HuH-7.5 (cell line): ENCODE measurements around the gene RAPH1.
"Not testable (repeated sequence)": the region's sequence is repeated elsewhere in the genome, so short reads cannot be mapped to it uniquely, and the experiment has no call there.

ENCODE experiments used
- DNase-seq: peaks from one replicate; pipeline ENCODE4 v3.0.0; 2011; ENCODE audit warnings: low spot score

The RAPH1 gene

DNA sequence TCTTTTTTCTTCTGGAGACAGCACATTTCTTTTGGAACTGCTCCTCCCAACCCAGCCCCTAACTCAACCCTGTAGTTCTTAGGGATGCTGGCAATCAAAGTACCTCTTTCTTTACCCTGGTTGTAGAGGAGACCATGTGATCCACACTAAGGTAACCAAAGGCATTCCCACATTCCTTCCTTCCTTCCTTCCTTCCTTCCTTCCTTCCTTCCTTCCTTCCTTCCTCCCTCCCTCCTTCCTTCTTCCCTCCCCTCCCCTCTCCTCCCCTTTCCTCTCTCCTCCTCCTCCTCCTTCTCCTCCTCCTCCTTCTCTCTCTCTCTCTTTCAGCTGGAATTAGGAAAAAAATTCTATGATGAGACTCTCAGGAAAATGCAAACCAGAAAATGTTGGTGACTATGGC lies 13.8 kb upstream of the RAPH1 start:
- no peak for DNase-seq

- no peak for DNase-seq
Observed at GRCh38 chr2:203547356-203547755, 12.3 kb upstream of the RAPH1 start.

DNA sequence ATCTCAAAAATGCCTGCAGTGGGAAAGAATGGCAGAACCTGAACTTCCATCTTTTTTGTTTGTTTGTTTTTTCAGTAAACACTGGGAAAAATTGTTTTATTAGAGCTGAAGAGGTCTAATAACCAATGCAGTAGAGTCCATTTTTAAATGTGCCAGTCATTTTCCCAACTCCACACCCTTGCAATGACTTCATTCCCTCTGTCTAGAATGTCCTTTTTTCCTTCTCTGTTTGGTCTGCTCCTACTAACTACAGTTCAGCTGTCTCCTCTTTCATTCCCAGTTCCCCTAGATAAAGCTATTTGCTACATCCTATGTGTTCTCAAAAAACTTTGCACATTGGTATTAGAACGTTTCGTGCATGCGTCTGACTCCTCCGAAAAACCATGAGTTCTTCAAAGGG lies 9.3 kb upstream of the RAPH1 start:
- DNase-seq: no peak

- no peak for DNase-seq
Observed at GRCh38 chr2:203543898-203544328, 8.8 kb upstream of the RAPH1 start.

DNA sequence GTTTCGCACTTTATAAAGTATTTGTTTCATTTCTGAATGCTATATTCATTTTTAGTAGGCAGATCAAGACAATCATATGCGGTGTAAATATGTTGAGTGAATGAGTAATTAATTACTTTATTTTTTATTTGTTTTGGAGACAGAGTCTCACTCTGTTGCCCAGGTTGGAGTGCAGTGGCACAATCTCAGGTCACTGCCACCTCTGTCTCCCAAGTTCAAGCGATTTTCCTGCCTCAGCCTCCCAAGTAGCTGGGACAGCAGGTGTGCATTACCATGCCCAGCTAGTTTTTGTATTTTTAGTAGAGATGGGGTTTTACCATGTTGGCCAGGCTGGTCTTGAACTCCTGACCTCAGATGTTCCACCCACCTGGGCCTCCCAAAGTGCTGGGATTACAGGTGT lies 5.5 kb upstream of the RAPH1 start:
- not testable (repeated sequence) for DNase-seq

DNA sequence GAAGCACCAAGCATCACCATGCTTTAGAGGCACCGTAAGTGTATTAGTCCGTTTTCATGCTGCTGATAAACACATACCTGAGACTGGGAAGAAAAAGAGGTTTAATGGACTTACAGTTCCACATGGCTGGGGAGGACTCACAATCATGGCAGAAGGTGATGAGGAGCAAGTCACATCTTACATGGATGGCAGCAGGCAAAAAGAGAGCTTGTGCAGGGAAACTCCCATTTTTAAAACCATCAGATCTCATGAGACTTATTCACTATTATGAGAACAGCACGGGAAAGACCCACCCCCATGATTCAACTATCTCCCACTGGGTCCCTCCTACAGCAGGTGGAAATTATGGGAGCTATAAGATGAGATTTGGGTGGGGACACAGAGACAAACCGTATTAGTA lies 3.1 kb upstream of the RAPH1 start:
- not testable (repeated sequence) for DNase-seq

DNA sequence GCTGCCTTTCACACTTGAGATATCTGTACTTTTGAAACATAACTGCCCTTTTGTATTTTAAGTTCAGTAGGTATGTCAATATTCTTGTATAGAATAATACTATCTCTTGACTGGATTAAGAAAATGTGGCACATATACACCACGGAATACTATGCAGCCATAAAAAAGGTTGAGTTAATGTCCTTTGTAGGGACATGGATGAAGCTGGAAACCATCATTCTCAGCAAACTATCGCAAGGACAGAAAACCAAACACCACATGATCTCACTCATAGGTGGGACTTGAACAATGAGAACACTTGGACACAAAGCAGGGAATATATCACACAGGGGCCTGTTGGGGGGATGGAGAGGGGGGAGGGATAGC lies 1.5 kb upstream of the RAPH1 start:
- not testable (repeated sequence) for DNase-seq

- no peak for DNase-seq
Observed at GRCh38 chr2:203535784-203536585, 884 bp upstream of the RAPH1 start.

GRCh38 chr2:203534621-203535077 lies 452 bp downstream of the RAPH1 start:
- DNase-seq: peak; percentile 28

- DNase-seq: no peak
Observed at GRCh38 chr2:203533676-203534591, 1.2 kb downstream of the RAPH1 start.

- DNase-seq: peak; percentile 34
Observed at GRCh38 chr2:203532957-203533658, 2.0 kb downstream of the RAPH1 start.

GRCh38 chr2:203527719-203528118 lies 7.4 kb downstream of the RAPH1 start:
- no peak for DNase-seq

DNA sequence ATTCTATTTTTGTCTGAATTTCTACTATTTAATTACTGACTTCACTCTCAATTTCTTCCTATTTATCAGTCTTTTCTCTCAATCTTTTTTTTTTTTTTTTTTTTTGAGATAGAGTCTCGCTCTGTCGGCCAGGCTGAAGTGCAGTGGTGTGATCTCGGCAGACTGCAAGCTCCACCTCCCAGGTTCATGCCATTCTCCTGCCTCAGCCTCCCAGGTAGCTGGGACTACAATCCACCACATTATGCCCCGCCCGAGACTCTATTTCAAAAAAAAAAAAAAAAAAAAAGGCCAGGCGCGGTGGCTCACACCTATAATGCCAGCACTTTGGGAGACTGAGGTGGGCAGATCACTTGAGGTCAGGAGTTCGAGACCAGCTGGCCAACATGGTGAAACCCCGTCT lies 21.8 kb downstream of the RAPH1 start:
- not testable (repeated sequence) for DNase-seq

DNA sequence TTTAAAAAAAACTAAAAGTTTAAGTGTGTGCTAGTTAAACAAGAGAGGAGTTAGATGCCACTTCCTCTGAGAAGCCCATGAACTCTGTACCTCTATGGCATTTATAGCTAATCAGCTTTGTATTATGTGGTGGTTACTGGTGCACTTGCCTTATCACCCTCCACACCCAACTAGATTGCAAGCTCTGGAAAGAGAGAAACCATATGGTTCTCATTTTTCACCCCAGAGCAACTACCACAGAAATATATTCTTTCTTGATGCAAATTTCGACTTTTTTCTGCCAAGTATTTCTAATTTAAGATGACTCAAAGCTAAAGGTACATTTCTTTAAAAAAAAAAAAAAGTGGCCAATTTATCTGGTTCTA lies 24.2 kb downstream of the RAPH1 start:
- no peak for DNase-seq

DNA sequence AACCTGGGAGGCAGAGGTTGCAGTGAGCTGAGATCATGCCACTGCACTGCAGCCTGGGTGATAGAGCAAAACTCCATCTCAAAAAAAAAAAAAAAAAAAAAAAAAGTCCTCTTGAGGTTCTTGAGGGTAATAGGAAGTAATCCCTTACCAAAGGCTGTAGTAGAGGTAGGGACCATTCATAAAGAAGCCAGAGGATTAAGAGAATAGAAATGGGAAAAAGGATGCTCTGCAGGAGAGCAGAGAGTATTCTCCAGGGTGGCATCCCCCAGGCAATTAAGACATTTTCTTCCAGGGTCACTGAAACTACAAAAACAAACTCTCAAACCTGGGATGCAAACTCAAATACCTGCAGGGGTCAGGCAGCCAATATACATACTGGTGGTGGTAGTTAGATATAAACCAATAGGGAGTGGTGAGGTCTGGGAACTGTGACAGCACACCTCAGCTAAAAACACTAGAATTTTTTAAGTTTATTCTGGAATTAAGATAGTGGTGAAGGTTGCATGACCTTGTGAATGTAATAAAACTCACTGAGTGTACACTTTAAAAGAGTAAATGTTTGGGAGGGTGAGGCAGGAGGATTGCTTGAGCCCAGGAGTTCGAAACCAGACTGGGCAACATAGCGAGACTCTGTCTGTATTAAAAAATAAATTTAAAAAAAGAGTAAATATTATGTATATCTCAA lies 24.7 kb downstream of the RAPH1 start:
- DNase-seq: no peak

DNA sequence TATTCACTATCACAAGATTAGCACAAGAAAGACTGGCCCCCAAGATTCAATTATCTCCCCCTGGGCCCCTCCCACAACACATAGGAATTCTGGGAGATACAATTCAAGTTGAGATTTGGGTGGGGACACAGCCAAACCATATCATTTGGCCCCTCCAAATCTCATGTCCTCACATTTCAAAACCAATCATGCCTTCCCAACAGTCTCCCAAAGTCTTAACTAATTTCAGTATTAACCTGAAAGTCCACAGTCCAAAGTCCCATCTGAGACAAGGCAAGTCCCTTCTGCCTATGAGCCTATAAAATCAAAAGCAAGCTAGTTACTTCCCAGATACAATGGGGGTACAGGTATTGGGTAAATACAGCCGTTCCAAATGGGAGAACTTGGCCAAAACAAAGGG lies 31.6 kb downstream of the RAPH1 start:
- not testable (repeated sequence) for DNase-seq

- DNase-seq: no peak
Observed at GRCh38 chr2:203501873-203502272, 33.2 kb downstream of the RAPH1 start.

- DNase-seq: no peak
Observed at GRCh38 chr2:203500951-203501350, 34.1 kb downstream of the RAPH1 start.

- no peak for DNase-seq
Observed at GRCh38 chr2:203500297-203500696, 34.8 kb downstream of the RAPH1 start.

- no peak for DNase-seq
Observed at GRCh38 chr2:203498161-203498560, 36.9 kb downstream of the RAPH1 start.

GRCh38 chr2:203492965-203493364 lies 42.1 kb downstream of the RAPH1 start:
- no peak for DNase-seq

DNA sequence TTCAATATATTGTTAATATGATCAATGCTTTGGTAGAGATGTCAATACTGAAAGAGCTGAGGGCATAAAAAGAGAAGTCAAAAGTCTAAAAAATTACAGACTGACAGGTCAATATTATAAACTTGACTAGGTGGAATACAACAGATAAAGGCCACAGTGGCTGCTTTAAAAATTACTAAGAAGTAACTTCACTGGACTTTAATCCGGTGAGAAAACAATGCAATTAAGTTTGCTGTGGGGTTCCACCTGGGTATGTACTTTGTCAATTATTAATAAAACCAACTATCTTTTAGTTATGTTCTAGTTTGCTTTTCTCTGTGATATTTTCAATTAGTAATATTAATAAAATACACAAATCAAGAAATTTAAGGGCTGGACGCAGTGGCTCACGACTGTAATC lies 44.7 kb downstream of the RAPH1 start:
- DNase-seq: no peak
